HG03108 (cell line): ENCODE results near the gene PILRA.
"Not testable (repeated sequence)": the region's sequence is repeated elsewhere in the genome, so short reads cannot be mapped to it uniquely, and the experiment has no call there.

ENCODE experiments used
- ATAC-seq: cut with Tn5 transposase; IDR thresholded peaks from one replicate; pipeline ENCODE4 v1.9.1; 2021; ENCODE audit warnings: moderate library complexity; ENCODE audit not compliant: unreplicated experiment

Gene PILRA

GRCh38 chr7:100376066-100376465 lies 2.8 kb downstream of the PILRA start:
- ATAC-seq: no peak

DNA sequence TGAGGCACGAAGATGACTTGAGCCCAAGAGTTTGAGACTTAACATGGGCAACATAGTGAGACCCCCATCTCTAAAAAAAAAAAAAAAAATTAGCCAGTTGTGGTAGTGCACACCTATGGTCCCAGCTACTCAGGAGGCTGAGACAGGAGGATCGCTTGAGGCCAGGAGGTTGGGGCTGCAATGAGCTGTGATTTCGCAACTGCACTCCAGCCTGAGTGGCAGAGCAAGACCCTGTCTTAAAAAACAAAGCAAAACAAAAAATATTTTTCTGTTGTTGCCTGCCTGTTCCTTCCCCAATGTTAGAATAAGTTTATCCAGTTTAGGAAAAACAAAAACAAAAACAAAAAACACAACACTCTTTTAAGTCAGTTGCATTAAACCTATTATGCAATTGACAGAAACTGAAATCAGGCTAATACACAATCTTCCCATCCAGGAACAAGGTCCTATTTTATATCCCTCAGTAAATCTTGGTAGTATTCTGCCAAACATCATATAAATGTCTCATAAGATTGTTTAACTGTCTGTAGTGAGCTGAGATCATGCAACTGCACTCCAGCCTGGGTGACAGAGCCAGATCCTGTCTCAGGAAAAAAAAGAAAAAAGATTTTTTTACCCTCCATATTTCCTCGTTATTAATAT lies 4.9 kb downstream of the PILRA start:
- ATAC-seq: no peak

DNA sequence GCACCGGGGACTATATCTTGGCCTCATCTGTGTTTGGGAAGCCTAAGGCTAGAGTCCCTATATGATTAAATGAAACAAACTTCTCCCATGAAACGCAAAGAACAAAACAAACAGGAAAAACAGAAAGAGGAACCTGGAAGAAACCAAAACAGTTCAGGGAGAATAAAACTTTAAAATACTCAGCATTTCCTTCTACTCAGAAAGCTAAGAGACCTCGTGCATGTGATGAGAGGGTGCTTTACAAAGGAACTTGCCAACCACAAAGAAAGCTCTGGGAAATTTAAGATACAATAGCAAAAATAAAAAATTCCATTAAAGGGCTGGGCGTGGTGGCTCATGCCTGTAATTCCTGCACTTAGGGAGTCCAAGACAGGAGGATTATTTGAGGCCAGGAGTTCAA lies 6.9 kb downstream of the PILRA start:
- no peak for ATAC-seq

DNA sequence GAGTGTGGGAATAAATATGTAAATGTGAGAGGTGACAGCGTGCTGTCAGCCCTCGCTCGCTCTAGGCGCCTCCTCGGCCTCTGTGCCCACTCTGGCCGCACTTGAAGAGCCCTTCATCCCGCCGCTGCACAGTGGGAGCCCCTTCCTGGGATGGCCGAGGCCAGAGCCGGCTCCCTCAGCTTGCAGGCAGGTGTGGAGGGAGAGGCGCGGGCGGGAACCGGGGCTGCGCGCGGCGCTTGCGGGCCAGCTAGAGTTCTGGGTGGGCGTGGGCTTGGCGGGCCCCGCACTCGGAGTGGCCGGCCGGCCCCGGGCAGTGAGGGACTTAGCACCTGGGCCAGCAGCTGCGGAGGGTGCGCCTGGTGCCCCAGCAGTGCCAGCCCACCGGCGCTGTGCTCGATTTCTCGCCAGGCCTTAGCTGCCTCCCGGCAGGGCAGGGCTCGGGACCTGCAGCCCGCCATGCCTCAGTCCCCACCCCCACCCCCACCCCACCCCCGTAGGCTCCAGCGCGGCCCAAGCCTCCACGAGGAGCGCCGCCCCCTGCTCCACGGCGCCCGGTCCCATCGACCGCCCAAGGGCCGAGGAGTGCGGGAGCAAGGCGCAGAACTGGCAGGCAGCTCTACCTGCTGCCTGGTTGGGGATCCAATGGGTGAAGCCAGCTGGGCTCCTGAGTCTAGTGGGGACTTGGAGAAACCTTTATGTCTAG lies 8.4 kb downstream of the PILRA start:
- ATAC-seq: not testable (repeated sequence)

DNA sequence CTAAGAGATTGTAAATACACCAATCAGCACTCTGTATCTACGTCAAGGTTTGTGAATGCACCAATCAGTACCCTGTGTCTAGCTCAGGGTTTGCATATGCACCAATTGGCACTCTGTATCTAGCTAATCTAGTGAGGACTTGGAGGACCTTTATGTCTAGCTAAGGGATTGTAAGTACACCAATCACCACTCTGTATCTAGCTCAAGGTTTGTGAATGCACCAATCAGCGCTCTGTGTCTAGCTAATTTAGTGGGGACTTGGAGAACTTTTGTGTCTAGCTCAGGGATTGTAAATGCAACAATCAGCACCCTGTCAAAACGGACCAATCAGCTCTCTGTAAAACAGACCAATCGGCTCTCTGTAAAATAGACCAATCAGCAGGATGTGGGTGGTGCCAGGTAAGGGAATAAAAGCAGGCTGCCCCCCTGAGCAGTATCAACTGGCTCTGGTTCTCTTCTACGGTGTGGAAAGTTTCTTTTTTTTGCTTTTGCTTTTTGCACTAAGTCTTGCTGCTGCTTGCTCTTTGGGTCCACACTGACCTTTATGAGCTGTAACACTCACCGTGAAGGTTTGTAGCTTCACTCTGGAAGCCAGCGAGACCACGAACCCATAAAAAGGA lies 9.1 kb downstream of the PILRA start:
- not testable (repeated sequence) for ATAC-seq

DNA sequence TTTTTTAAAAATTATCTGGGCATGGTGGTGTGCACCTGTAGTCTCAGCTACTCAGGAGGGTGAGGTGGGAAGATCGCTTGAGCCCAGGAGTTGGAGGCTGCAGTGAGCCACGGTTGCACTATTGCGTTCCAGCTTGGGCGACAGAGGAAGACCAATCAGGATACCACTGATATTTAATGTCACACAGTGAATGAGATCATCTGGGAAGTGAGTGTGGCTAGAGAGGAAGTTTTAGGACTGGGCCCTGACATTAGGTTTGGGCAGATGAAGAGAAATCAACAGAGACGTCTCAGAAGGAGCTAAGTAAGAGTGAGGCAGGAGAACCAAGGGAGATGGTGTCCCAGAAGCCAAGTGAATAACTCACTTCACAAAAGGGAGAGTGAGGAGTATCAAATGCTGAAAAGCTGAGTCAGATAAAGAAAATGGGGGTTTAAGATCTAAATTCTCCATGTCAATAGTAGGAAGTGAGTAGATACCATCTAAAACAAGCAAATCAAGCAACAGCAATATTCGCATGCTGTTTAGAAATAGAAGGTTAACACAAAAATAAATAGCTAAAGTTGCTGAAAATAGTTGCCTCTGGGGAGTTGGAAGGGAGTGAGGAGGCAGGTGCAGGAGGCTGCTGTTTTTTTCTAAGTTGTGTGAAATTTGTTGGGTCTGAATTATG lies 11.5 kb downstream of the PILRA start:
- ATAC-seq: no peak

DNA sequence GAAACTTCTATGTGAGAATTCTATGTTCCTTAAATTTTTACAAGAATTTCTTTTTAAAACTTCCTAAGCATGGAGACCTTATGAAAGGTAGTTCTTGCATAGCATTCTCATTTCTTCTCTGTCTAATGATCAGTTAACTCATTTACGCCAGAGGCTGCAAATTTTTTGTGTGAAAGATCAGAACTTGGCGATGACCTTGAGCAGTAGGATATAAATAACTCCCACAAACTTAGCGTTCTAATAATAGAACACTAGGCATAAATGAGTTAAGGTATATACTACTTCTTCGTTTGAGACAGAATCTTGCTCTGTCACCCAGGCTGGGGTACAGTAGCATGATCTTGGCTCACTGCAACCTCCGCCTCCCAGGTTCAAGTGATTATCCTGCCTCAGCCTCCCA lies 13.7 kb downstream of the PILRA start:
- ATAC-seq: no peak

GRCh38 chr7:100387695-100388094 lies 14.4 kb downstream of the PILRA start:
- no peak for ATAC-seq

DNA sequence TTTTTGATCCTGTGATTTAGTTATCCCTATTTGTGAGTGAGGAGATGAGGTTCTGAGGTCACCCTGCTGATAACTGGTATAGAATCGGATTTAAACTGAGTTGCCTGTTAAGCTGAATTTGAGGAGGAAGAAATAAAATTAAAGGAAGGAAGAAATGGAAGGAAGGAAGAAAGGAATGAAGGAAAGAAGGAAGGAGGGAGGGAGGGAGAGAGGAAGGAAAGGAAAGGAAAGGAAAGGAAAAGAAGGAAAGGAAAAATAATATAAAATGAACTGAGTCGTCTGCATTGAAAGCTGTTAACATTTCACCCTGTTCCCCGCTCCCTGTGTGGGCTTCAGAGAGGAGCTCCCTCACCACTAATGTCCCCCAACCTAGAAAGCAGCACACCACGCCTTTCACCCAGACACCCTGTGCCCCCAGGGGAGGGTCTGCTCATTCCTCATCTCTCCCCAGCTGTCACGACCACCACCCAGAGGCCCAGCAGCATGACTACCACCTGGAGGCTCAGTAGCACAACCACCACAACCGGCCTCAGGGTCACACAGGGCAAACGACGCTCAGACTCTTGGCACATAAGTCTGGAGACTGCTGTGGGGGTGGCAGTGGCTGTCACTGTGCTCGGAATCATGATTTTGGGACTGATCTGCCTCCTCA lies 16.3 kb downstream of the PILRA start:
- no peak for ATAC-seq

DNA sequence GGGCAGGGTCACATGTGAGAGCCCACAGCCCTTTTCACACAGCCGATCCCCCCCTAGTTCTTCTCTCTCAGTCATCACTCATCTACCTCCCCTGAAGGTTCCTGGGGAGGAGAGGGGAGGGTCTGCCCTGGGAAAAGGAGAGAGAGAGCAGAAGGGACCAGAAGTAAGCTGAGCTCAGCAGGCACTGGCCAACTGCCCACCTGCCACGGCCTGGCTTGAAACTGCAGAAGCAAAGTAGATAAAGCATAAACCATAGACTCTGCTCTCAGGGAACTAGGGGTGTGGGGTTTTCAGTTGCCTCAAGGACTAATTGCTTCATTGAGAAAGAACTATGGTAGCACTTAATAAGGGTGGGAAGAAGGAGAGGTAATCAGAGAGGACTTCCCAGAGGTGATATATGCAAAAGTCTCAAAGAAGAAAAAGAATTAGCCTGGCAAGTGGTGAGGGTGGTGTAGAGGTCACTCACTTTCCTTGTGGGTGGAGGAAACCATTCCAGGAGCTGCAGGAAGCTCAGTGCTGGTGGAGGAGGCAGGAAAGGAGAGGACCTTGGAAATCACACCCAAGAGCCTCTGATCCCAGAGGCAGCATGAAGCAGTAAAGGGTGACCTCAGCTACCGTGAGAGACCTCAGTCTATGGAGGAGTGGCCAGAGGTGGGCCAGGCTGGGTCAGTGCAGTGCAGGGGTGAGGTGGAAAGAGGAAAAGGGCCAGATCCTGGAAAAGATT lies 17.2 kb downstream of the PILRA start:
- no peak for ATAC-seq

- ATAC-seq: no peak
Measured at GRCh38 chr7:100393233-100393905, 20.1 kb downstream of the PILRA start.

DNA sequence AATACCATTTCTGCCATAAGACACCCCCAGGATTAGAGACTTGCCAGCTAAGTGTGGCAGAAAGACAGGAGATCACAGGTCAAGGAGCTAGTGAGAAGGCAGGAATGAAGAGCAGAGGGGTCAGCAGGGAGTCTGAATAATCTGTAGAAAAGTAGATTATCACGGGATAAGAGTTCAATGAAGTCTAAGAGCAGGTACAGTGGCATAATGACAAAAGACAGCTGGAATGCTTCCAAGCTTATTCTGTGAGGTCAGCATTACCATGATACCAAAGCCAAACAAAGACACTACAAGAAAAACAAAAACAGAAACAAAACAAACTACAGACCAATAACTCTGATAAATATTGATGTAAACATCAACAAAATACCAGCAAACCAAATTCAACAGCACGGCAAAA lies 20.8 kb downstream of the PILRA start:
- no peak for ATAC-seq

GRCh38 chr7:100396421-100396982 lies 23.2 kb downstream of the PILRA start:
- ATAC-seq: peak; percentile 84

DNA sequence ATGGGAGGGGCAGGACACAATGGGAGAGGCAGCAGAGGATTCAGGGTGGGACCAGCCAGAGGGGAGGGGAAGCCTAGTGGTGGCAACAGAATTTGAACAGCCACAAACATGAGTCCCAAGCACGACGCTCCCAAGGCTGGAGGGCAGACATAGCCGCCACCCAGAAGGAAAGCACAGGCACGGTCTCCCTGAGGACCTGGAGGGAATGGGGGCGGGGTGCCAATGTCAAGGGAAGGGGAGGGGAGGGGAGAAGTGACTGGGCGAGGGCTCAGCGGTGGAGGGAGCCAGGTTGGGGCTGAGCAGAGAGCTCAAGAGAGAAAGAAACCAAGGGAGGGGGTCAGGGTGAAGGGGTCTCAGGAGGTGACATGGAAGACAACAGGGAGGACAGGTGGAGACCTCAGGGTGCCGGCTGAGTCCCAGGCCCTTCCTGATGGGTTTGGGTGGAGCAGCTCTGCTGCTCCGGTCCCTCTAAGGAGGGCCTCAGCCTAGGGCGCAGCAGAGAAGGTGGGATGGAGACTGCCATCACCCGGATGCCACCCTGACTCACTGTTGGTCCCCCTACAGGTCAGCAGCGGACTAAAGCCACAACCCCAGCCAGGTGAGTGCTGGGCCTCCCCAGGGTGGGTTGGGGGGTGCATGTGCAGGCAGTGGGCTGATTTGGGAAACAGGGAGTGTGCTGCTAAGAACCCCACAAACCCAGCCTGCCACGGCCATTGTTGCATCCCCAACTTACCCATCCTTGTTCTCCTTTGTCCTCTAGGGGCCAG lies 24.2 kb downstream of the PILRA start:
- ATAC-seq: no peak

DNA sequence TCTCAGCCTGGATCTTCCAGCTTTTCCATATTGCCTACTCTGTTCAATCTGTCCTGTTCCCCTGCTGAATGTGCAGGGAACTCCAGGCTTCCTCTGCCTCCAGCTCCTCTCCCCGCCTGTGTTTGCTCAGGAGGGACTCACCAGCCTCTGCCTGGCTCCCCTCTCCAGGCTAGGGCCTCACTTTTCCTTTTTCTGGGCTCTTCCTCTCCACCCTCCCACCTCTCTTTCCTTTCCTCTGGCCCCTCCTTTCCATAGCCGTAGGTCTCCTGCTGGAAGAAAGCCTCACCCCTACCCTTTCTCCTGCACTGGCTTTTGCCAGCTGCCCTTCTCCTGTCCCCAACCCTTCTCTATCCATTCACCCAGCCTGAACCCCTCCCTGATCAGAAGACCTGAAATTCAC lies 25.0 kb downstream of the PILRA start:
- no peak for ATAC-seq

GRCh38 chr7:100400041-100400440 lies 26.8 kb downstream of the PILRA start:
- no peak for ATAC-seq

DNA sequence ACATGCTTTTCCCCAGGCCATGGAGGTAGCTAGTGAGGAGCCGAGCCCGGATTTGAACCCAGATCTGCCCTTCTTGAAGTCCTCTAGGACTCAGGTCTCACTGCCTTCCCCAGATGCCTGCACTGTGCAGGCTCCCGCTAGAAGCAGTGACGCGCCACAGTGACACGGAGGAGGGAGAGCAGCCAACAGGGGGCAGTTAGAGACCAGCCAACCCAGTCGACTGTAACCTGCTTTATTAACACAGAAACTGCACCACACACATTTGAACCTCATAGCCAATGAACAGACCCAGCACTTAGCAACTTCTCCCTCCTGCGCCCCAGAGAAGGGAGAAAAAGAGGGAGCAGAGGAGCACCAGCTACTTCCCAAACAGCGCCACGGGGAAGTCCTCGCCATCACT lies 27.4 kb downstream of the PILRA start:
- ATAC-seq: no peak

DNA sequence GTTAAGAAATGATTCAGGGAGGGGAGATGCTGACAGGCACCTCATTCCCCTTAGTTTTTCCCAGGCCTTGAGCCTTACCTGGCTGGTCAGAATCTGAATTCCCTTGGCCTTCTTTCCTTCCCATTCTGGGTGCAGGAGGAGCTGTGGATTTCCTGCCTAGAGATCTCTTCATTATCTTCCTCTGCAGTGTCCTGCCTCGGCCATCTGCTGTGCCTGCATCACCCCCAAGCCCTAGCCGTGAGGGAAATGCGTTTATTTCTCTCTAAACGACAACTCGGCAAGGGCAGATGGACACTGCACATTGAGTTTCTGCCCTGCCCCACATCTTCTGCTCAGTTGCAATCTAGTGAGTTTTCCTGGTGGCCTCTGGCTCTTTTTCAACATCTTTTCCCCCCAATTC lies 28.5 kb downstream of the PILRA start:
- ATAC-seq: no peak

- no peak for ATAC-seq
Measured at GRCh38 chr7:100402241-100402640, 29.0 kb downstream of the PILRA start.
